Muscle of arm (tissue), 12 donors: ENCODE results near the gene RTN4R. TPM values are rescaled to one million over a fixed set of nuclear protein-coding genes. Genes with fewer than 3 reads are reported as not detected.

Experiments
- DNase-seq: peaks from one replicate; pipeline ENCODE4 v3.0.0-alpha.2; 2013
- polyA plus RNA-seq, 12 donors: library from polyadenylated mRNA; unstranded; fragments of 120-200 nt; gene quantifications; one replicate each; pipeline ENCODE4 v1.2.1, GENCODE V29; 2013; ENCODE audit not compliant: insufficient read length in 12 of 12

The RTN4R gene
- polyA plus RNA-seq, 12 donors: 5.5 to 23.9 (median 9.7) TPM; not detected in 1

DNA sequence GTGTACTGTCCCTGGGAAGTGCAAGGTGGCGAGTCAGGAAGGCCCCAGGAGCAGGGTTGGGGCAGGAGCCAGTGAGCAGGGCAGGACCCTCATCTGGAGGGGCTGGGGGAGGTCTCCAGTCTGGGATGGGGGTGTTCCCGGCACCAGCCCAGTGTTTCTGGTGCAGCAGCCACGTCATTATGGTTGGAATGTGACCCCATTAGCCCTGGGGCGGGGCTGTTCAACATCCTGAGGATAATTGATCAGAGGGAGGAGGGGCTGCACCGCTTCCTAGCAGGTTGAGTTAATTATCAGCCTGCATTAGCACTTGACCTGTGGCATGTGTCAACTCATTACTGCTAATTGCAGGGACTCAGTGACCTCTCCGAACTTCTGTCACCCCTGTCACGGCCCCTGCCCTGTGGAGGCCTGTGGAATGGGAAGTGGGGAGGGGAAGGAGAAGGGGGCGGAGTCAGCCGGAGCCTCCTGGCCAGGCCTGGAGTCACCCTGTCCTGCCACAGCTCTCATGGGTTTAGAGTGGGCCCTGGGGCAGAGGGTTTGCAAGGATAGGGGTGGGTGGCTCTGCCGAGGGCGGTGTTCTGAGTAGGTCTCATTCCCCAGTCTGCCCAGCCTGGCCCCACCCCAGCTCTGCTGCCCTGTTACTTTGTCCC is 64.4 kb downstream of the RTN4R start:
- DNase-seq: no peak

DNA sequence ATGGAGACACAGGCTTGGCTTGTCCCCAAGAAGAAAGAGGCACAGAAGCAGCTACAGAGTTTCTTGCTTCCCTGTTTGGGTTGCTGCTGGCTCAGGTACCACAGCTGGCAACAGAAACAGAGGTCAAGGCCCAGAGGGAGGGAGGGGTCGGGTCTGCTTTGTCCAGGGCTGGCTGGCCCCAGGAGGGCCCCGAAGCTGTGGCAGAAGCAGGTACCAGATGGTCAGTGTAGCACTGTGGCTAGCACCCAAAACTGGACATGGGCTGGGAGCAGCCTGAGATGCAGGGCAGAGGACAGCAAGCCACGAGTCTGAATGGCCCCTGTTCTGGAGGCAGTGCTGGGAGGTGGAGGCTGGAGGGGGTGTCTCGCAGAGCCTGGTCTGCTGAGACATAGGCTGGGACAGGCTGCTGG is 65.0 kb downstream of the RTN4R start:
- no peak for DNase-seq

DNA sequence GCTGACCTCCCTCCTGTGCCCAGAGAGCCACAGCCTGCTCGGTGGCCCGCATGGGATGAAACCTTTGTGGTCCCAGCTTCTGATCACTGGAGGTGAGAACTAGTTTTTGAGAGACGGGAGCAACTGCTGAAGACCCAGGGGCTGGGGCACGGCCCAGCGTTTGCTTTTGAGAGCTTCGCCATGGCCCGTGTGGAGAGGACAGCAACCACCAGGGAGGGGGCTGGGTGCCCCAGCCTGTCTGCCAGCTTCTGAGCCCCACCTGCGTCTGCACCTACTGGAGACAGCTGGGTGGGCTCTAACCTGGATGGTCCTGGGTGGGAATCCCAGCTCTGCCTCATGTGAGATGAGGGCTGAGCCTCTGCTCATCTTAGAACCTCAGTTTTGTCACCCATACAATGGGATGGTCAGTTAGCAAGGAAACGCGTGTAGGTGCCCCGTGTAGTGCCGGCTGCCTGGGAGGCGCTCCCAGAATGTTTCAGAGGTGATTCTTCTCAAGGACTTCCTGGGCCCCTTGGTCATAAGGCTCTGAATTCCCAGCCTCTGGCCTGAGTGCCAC is 66.2 kb downstream of the RTN4R start:
- no peak for DNase-seq

DNA sequence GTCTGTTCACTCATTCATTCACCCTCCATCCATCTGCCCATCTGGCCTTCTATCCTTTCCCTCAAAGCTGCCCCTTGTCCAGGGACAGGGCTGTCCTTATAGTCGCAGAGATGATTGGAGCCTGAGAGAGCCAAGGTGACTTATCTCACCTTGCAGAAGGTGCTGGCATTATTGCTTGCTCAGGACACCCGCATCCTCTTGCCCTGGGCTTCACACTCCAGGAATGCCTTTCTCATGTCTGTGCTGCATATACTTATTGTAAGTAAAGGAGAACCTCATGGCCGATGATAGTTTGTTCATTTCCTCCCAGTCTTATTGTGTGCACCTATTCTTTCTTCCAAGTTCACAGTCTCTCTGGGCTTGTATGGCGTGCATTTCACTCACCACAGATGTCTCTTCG is 68.2 kb downstream of the RTN4R start:
- no peak for DNase-seq

- DNase-seq: no peak
Observed at GRCh38 chr22:20199413-20199842, 68.7 kb downstream of the RTN4R start.

- DNase-seq: no peak
Observed at GRCh38 chr22:20198557-20199319, 69.4 kb downstream of the RTN4R start.

DNA sequence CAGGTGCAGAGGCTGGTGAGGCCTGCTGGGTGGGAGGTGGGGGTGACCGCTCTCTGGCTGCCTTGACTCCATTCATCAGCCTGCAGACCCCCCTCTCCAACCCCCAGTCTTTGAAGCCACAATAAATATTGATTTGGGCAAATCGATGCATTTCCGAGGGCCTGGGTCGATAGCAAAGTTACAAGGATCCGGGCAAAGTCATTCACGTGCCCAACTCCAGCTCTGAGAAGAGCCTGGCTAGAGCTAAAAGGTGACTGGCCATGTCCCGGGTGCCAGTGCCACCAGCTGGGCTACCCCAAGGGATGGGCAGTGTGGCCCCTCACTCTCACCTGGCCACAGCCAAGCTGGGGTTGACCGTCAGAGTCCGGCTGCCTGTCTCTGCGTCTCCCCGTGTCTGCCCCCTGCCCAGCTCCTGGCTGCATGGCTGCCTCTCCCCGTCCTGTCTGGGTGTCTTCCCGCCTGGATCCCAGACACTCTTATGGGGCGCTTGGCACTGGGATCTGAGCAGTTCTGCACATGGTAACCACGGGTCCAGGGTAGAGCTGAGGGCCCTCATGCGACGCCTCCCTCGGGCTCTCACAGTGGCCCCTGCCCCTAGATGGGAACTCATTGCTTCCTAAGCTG is 70.6 kb downstream of the RTN4R start:
- no peak for DNase-seq

- no peak for DNase-seq
Observed at GRCh38 chr22:20196094-20196842, 71.8 kb downstream of the RTN4R start.

GRCh38 chr22:20194681-20195593 is 73.2 kb downstream of the RTN4R start:
- no peak for DNase-seq

DNA sequence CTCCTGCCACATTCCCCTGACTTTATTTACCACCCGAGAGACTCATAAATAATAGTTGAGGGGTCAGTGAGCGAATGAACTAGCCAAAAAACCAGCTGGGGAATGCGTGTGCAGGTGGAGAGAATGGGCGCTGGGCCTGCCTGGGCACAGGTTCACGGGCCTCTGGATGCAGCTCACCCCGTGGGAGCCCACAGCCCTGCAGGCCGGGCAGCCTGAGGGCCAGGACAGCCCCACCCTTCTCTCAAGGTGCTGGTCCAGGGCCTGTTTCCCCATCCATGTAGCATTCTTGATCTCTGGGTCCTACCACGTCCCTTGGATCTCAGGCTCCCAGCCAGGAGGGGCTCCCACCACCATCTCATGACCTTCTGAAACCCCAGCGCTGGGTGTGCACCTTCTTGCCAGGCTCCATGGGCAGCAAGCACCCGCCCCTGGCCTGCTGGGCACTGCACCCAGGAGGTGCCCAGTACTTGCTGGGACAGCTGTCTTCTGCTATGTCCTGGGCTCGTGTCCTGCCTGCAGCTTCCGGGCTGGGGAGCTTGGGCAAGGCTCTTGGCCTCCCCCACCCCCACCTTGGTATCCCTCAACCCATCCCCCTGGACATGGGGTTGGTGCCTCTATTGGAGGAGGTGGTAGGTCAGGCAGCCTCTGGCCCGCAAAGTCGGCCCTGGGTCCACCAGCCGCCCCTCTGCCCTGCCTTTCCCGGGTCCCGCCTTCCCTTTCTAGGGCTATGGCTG is 74.2 kb downstream of the RTN4R start:
- DNase-seq: no peak

GRCh38 chr22:20192972-20193760 is 75.0 kb downstream of the RTN4R start:
- no peak for DNase-seq

DNA sequence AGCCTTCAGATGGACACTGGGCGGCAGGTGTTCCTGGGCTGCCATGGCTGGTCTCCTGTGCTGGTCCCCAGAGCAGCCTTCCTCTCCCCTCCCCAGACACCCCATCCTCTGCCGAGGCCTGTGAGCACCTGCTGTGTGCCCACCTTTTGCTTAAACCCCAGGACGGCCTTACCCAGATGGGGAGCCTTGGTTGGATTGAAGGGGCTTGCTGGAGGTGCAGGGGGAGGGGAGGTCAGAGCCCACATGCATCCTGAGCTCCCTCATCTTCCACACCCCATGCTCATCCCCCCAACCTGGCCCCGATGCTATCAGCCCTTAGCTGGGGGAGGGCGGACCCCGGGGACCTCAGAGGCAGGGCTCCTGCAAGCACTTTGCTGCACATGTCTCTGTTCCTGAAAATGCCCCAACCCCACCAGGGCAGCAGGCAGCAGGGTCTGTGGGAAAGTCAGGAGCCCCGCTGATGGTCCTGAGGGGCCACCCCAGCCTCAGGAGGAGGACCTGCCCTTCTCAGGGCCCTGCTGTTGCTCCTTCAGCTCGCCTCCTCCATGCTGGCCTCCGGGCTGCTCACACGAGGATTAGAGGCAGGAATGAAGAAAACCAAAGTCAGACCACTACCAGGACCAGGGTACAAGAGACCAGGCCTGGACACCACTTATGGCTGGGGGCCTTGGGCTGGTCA is 75.7 kb downstream of the RTN4R start:
- DNase-seq: no peak

DNA sequence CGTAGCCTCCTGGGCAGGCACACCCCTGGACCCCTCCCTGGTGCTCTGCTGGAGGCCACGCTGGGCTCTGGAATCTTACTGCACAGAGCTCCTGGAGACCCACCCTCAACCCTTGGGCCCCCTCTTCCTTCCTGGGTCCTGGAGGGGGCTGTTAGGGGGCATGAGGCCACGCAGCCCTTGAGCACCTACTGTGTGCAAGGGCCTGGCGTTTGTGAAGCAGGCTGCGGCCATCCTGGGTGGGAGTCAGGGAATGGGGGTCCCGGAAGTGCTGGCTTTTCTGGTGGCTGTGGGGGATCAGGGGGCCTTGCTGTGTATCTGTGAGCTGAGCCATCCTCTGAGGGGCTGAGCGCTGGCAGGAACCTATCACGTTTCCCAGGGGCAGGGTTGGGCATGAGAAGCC is 76.3 kb downstream of the RTN4R start:
- no peak for DNase-seq

Other genes with a start within 250 kb of the RTN4R start
- gene TANGO2, start 247.2 kb downstream of the RTN4R start, polyA plus RNA-seq: 10 to 100 TPM in 3 of 12 donors, 1 to 10 TPM in 8, not detected in 1; 6.4 to 15.0 (median 9.1) TPM
- gene DGCR8, start 188.1 kb downstream of the RTN4R start, polyA plus RNA-seq: 10 to 100 TPM in 11 of 12 donors, not detected in 1; 25.1 to 50.1 (median 36.7) TPM
- 100 to 1,000 TPM in 7 of 12 donors, 10 to 100 TPM in 4, not detected in 1; 93.8 to 227 (median 107) TPM for gene RANBP1, start 152.2 kb downstream of the RTN4R start, polyA plus RNA-seq
- 10 to 100 TPM in 11 of 12 donors, not detected in 1; 30.0 to 61.2 (median 40.1) TPM for gene TRMT2A, start 151.1 kb downstream of the RTN4R start, polyA plus RNA-seq
- 10 to 100 TPM in 11 of 12 donors, not detected in 1; 31.6 to 62.1 (median 37.2) TPM for gene ZDHHC8, start 136.5 kb downstream of the RTN4R start, polyA plus RNA-seq
- gene CCDC188, start 117.3 kb downstream of the RTN4R start, polyA plus RNA-seq: 1 to 10 TPM in 6 of 12 donors, under 1 TPM in 4, not detected in 2; 0.52 to 2.4 (median 1.2) TPM
- gene DGCR6L, start 51.7 kb upstream of the RTN4R start, polyA plus RNA-seq: 10 to 100 TPM in 11 of 12 donors, not detected in 1; 40.2 to 98.3 (median 46.6) TPM
- gene ZNF74, start 125.8 kb upstream of the RTN4R start, polyA plus RNA-seq: 10 to 100 TPM in 10 of 12 donors, 1 to 10 TPM in 1, not detected in 1; 9.7 to 15.5 (median 12.9) TPM
- 10 to 100 TPM in 9 of 12 donors, 1 to 10 TPM in 2, not detected in 1; 8.8 to 23.4 (median 13.0) TPM for gene SCARF2, start 169.5 kb upstream of the RTN4R start, polyA plus RNA-seq
- 10 to 100 TPM in 11 of 12 donors, not detected in 1; 26.0 to 37.8 (median 32.5) TPM for gene KLHL22, start 227.5 kb upstream of the RTN4R start, polyA plus RNA-seq
- 10 to 100 TPM in 11 of 12 donors, not detected in 1; 27.4 to 91.0 (median 35.9) TPM for gene MED15, start 239.3 kb upstream of the RTN4R start, polyA plus RNA-seq